HG03354 (cell line): Measurements from ENCODE around the gene LGR5.
A peak's percentile ranks its signal among the peaks of the same experiment; 100 is the strongest.

Source experiments
- ATAC-seq: cut with Tn5 transposase; IDR thresholded peaks from one replicate; pipeline ENCODE4 v1.9.1; 2021; ENCODE audit warnings: mild to moderate bottlenecking; ENCODE audit not compliant: unreplicated experiment, poor library complexity, severe bottlenecking

Gene LGR5

GRCh38 chr12:71439613-71440344 is at the start of gene LGR5:
TSS of gene LGR5 (plus strand) at chr12:71439798. CDS start at chr12:71440081, 283 bp downstream.
- peak; percentile 47 for ATAC-seq

- ATAC-seq = peak; percentile 99
Observed at GRCh38 chr12:71392521-71393145, 47.0 kb upstream of the LGR5 start.

- no peak for ATAC-seq
Observed at GRCh38 chr12:71393625-71394024, 46.0 kb upstream of the LGR5 start.

DNA sequence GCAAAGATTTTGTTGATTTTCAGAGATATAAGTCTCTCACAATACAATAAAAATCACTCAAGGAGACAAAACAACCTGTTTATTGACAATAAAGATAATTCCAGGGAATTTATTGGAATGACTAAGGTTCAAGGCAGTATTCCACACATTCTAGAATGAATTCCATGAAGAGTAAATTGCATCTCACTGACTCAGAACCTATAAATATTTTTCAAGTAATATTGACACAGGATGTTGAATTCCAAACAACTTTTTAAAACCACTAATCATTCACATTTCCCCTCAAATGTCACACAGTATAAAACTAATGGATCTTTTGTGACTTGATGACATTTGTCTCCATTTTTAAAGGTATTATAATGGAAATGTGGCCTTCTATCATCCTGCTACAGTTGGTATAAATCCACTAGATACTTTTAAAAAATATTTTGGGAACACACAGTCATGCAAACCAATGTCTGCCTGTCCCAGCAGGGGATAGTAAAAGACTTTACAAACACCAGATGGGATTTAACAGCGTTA is 42.1 kb upstream of the LGR5 start:
- ATAC-seq = no peak

DNA sequence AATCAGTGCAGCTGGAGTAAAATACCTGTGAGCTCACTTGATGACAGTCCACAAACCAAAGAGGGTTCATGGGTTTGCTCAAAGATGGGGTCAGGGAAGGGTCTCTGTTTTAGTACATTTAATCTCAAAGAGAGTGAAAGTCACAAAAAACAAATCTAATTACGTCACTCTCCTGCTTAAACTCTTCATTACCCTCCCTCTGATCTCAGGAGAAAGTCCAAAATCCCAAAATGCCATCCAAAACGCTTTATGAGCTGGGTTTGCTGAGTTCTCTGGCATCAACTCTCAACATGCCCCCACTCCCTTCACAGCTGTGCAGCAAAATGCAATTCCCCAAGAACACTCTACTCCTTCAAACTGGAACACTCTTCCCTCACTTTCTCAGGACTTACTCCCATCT is 40.4 kb upstream of the LGR5 start:
- no peak for ATAC-seq

- ATAC-seq = no peak
Observed at GRCh38 chr12:71400481-71400880, 39.1 kb upstream of the LGR5 start.

DNA sequence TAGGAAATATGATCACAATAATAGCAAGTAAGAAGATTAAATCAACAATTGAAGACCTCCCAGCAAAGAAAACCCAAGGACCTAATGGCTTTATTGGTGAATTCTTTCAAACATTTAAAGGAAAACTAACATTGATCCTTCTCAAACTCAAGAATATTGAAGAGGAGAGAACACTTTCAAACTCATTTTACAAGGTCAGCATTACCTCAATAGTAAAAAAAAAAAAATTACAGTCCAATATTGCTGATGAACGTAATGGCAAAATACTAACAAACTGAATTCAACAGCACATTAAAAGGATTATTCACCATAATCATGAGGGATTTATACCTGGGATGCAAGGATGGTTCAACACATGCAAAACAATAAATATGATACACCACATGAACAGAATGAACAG is 33.7 kb upstream of the LGR5 start:
- ATAC-seq = no peak

DNA sequence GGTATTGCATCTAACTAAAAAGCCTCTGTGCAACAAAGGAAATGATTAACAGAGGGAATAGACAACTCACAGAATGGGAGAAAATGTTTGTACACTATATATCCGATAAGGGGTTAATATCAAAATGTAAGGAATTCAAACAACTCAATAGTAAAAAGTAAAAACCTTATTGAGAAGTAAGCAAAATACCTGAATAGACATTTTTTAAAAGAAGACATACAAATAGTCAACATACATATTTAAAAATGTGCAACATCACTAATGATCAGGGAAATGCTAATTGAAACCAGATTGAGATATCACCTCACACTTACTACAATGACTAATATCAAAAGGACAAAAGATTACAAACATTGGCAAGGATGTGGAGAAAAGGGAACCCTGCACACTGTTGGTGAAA is 31.9 kb upstream of the LGR5 start:
- ATAC-seq = no peak

DNA sequence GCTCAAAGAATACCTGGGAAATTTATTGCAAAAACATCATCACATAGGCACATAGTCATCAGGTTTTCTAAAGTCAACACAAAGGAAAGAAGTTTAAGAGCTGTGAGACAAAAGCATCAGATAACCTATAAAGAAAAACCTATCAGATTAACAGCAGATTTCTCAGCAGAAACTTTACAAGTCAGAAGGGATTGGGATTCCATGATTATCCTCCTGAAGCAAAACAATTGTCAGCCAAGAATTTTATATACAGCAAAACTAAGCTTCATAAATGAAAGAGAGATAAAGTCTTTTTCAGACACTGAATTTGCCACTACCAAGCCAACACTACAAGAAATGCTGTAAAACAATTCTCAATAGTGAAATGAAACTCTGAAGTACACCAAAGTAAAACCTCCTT is 28.8 kb upstream of the LGR5 start:
- ATAC-seq = no peak

GRCh38 chr12:71411635-71412034 is 28.0 kb upstream of the LGR5 start:
- no peak for ATAC-seq

DNA sequence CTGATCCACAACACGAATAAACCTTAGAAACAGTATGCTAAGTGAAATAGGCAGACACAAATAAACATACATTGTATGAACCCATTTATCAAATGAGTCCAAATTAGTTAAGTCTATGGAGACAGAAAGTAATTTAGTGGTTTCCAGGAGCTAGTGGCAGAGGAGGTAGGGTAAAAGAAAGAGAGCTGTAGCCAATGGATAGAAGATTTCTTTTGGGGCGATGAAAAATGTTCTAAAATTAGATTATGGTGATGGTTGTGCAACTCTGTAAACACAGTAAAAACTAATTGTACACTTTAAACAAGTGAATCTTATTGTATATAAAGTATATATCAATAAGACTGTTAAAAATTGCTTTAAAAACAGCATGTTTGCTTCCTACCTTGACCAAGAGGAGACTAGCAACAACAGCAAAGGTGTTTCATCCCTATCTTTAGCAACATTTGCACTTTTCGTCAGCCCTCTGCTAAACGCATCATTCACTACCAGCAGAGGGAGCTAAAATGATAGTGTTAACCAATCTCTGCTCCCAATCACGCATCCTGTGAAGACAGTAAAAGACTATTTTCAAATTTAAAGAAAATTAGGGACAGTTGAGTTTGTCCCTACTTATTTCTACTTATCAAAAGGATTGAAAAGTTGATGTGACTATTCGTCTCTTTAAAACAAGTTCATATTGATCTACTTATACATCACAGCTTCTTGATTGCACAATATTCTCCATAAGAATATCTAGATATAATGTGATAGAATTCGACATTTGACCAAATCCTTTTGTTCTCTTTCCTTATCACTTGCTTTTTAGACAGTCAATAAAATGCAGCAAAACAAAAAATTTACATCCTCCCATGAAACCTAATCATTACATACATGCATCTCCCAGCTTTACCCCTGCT is 24.0 kb upstream of the LGR5 start:
- ATAC-seq = peak; percentile 91

- ATAC-seq = no peak
Observed at GRCh38 chr12:71417181-71417580, 22.4 kb upstream of the LGR5 start.

DNA sequence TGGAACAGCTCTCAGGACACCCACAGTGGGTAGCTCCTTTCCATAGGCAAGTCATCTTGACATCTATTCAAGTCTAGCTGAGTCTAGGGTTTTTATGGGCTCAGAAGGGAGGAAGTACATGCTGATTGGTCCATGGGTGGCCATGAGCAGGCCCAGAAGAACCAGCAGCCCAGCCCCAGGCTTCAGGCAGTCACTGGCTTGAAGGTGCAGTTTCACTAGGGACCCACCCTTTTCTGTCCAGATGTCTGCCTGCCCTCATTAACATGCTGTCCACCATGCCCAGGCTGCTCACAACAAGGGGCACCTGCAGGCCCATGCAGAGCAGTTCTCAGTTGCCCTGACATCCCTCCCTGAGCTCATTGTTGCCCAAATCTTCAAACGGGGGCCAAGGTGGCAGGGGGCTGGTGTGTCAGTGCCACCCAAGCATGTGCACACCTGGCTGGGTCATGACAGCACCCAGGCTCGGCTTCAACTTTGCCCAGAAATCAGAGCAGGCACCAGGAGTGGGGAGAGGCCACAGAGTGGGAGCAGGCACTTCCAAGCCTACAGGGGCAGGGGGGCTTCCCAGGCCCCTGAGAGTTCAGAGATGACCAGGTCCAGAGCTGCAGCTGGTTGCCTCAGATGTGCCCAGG is 18.7 kb upstream of the LGR5 start:
- no peak for ATAC-seq

GRCh38 chr12:71425568-71426299 is 13.9 kb upstream of the LGR5 start:
- ATAC-seq = no peak

DNA sequence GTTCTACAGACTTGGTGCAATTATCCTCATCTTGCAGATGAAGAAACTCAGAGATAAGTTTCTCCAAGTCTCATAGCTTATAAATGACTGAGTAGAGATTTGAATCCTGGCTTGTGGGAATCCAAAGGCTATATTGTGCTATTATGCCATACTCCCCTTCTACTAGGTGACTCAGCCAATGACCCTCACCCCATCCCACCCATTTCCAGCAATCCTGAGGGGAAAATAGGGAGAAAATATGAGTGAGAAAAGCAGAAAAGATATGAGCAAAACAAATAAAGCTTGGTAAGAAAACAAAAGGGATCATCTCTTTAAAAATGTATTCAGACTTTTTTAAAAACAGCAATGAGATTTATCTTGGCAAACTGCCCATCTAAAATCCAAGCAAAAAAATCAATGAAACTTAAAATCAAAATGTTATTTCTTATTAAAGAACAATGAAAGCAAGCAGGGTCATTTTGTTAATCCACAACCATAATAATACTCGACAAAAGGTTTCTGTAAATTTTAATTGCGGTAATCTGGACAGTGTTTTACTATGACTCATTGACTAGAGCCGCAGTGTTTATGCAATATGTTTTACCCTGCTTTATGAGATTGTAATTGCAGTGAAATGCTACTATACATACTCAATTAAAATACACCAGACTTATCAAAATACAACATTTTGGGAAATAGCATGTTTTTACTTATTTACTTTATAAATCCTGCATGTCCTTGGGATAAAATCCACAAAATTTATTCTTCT is 13.1 kb upstream of the LGR5 start:
- ATAC-seq = no peak

DNA sequence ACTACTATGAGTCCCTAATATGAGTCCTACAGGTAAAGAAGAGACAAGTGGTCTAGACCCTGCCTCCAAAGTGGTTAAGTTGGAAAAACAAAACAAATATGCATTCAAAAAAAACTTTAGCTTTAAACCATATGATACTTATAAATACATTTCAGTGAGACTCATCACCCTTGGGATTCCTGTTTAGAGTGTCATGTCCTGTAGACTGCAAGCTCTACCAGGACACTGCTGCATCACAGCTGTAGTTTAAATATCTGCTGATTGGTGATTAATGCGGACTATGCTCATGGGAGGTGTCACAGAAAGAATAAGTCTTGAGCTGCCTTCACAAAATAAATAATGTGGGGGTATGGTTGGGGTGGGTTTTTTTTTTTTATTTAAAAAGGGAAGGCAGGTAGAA is 8.8 kb upstream of the LGR5 start:
- ATAC-seq = no peak

GRCh38 chr12:71431991-71432390 is 7.6 kb upstream of the LGR5 start:
- ATAC-seq = no peak

- no peak for ATAC-seq
Observed at GRCh38 chr12:71432936-71433335, 6.7 kb upstream of the LGR5 start.

GRCh38 chr12:71436696-71437095 is 2.9 kb upstream of the LGR5 start:
- ATAC-seq = no peak
